Fibroblast of skin of back (primary cell): ENCODE data around the gene LRFN5. TPM values are rescaled to one million over a fixed set of nuclear protein-coding genes. Genes with fewer than 3 reads are reported as not detected.
A peak's percentile ranks its signal among the peaks of the same experiment; 100 is the strongest.
"Not testable (repeated sequence)": the region's sequence is repeated elsewhere in the genome, so short reads cannot be mapped to it uniquely, and the experiment has no call there.

ENCODE experiments used
- DNase-seq: peaks from one replicate; pipeline ENCODE4 v3.0.0-alpha.2; 2013
- polyA plus RNA-seq, 2 experiments: library from polyadenylated mRNA; unstranded; fragments of 120-200 nt; gene quantifications; one replicate each; pipeline ENCODE4 v1.2.1, GENCODE V29; 2013; ENCODE audit not compliant: insufficient read length in 2 of 2

Gene LRFN5
- polyA plus RNA-seq (2013, experiment 1 of 2; ENCODE audit: insufficient read length) = 0.25 TPM
- 0.22 TPM for polyA plus RNA-seq (2013, experiment 2 of 2; ENCODE audit: insufficient read length)

DNA sequence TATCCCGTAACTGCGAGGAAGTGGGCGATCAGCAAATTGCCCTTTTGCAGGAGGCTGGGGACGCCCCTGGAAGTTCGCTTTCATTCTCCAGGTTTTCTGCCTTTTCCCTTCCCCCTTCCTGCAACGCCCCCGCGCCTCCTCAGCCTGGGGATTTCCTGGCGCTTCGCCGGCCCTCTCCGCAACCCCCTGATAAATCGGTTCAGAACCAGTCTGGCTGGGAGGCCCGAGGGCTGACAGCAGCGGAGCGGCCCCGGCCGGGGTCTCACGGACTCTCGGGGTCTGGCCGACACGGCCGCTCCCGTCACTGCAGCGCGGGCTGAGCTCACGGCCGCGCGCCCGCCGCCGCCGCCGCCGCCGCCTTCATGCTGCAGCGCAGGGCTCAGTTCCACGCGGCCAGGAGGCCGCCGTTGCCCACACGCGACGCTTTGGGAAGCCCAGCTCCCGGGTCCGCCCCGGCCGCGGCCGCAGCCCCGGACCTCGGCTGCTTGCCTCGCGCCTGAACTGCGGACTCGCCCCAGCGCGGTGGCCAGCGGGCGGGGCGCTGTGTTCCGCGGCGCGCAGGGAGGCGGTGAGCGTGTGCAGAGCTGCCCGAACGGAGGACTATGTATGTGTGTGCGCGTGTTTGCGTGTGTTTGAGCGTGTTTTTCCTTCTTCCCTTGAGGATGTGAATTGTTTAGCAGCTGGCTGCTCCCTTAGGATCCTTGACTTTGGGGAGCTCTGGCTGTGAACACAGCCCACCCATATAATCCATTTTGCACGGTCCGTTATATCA is at the start of gene LRFN5:
TSS of gene LRFN5 (plus strand) at position 345 of the 772 bp plus-strand sequence.
- peak; percentile 35 for DNase-seq

DNA sequence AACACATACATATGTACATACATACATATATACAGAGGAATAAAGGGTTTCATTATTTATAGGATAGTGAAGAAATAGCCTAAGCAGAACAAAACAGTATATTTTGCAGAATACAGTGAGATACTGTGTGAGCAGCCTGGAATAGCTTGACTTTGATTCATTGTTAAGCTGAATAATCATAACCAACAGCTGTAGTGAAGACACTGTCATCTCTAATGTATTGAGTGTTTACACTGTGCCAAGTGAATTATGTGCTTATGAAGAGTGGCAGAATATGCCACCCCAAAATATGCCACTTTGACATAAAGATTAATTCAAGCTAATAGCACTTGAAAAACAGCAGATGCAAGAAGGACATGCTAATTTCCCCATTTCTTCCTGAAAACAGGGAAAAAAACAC is 48.2 kb upstream of the LRFN5 start:
- no peak for DNase-seq

DNA sequence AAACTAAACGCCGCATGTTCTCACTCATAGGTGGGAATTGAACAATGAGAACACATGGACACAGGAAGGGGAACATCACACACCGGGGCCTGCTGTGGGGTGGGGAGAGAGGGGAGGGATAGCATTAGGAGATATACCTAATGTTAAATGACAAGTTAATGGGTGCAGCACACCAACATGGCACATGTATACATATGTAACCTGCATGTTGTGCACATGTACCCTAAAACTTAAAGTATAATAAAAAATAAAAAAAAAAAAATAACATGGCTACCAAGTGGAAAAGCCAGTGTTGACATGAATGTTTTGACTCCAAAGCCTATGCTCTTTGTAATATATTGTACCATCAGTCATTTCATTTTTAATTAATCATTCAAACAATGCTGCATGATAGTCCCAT is 39.8 kb upstream of the LRFN5 start:
- not testable (repeated sequence) for DNase-seq

GRCh38 chr14:41568979-41569378 is 37.7 kb upstream of the LRFN5 start:
- no peak for DNase-seq

DNA sequence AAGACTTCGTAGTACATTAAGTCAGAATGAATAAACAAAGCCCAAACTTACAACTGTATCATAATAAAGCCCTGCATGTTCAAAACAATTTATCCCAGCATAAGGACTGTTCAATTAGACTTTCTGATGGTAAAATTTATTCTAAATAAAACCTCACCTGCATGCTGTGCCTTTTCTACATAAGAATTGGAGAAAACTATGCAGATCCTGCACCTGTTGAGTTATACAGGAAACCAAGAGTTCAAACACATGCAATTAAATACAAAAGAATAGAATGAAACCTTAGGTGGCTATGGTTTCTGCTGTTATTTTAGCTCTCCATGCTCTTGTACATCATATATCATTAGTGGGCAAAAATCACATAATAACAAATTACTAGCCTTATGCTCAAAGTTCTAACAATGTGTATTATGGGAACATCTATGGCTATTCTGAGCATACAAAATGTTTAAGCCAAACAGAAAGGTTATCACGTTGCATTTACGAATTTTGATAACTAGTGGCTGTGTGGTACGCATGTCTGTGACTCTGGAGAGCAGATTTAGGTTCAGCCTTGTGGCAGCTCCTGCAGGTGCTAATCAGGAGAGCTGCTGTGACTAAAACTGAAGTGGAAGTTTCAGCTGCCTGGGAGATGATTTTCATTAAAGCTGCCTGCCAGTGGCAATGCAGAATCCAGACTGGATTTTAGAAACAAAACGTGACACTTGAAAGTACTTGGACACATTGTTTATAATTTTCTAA is 36.1 kb upstream of the LRFN5 start:
- no peak for DNase-seq

DNA sequence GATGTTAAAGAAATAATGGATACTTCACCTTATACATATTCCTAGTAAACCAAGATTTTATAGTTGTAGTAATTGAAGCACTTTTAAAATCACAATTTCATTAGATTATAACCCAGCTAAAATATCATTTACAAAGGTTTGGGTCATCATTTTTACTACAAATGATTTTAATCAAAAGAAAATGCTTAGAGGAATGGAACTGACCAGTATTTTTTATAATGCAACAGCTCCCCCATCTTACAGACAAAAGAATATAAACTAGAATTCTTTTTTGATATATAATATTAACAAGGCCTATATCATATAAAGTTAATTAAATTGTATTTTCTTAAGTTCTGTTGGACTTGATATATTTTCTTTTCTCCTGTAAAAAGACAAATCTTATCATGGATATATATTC is 20.4 kb upstream of the LRFN5 start:
- no peak for DNase-seq

DNA sequence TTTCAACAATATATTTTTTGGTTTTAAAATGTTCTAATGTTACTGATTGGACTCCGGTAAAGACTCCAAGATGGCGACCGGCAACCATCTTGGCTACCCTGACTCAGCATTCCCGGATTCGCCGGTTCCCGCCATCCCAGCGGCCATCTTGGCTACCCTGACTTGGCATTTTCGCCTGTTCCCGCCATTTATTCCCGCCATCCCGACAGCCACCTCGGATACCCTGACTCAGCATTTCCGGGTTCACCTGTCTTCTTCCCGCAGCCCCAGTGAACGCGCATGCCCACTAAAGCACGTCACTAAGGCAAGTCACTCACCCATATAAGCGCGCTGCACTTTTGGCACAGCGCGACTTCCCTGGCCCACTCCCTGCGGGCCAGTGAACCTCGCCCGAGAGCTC is 9.0 kb upstream of the LRFN5 start:
- DNase-seq = no peak

DNA sequence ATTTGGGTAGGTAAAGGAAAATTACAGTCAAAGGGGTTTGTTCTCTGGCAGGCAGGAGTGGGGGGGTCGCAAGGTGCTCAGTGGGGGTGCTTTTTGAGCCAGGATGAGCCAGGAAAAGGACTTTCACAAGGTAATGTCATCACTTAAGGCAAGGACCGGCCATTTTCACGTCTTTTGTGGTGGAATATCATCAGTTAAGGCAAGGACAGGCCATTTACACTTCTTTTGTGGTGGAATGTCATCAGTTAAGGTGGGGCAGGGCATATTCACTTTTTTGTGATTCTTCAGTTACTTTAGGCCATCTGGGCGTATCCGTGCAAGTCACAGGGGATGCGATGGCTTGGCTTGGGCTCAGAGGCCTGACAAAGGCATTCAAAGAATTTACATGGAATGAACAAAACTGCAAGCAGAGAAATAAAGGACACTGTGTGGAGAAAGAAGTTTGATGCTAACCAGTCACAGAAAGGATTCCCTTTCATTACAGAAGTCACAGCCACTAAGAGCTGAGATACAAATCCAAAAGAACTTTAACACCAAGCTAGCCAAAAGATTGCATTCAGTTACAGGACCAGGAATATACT is 6.8 kb upstream of the LRFN5 start:
- DNase-seq = not testable (repeated sequence)

GRCh38 chr14:41604721-41605531 is 1.8 kb upstream of the LRFN5 start:
- peak; percentile 76 for DNase-seq

DNA sequence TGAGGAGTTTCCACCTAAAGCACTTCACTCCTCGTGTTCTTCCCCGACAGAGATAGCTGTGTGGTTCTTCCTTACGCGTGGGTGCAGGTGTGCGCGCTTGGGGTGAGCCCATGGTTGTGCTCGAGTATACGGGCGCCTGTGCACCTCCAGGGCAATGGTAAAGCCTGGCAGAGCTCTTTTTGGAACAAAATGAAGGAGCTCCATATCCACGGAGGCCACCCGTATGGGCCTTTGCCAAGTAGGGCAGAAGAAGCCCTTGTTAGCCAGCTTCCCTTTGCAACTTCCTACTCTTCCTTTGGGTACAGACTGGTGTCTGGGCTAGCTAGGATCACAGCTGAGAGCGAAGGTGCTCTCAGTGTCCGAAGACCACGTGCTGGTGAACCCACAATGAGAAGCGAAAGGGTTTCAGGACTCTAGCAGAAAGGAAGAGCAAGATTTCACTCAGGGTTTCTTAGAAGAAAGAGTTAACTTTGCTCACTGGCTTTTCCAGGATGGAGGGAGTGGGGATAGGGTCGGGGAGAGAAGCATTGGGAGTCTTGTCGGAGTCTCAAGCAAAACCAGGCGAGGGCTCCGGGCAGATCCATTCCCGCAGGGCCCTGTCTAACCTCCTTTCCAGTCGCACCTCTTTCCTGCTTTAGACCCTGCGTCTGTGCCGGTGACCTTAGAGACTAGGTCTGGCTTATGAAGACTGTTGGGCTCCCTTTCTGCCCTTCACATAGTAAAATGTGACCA is 960 bp upstream of the LRFN5 start:
- DNase-seq = peak; percentile 21

GRCh38 chr14:41606282-41606531 is 469 bp upstream of the LRFN5 start:
- DNase-seq = no peak

DNA sequence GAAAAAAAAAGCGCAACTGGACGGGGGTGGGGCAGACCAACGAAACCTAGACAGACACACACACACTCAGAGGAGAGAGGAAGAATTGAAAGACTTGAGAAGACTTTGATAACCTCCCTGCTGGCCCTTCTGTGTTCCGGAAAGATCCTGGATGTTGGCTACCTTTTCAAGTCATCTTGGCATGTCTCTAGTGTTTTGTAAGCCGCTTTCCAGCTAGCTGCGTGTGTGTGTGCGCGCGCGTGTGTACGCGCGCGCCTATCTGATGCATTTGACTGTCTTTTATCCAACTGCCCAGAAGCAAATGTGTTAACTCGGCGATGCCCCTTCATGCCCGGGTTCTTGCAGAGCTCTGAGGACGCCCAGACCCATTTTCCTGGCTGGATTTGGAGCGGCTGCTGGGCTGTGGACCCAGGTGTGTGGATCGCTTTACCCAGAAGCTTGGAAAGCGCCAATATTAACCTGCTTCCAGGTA is 664 bp downstream of the LRFN5 start:
- DNase-seq = no peak

- no peak for DNase-seq
Measured at GRCh38 chr14:41607966-41608663, 1.4 kb downstream of the LRFN5 start.

- DNase-seq = no peak
Measured at GRCh38 chr14:41608681-41609390, 2.2 kb downstream of the LRFN5 start.

DNA sequence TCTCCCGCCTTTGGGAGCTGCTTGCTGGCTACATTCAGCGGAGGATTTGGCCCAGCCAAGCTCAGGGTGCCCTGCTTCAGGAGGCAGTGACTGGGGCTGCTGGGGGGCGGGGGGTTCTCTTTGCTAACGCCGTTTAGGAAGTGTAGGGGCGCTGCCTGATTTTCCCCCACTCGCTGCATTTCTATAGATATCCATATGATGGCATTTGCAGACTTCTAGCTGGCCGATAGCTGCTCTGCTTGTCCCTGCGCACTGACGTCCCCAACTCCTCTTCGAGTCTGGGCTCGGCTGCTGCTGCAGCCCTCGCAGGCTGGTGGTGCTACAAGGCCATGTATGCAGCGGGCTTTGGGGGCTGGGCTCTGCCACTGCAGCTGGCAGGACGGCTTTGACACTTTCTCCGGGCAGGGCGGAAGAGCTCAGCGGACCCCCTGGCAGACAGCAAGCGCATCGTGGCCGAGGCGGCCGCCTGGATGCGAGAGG is 3.1 kb downstream of the LRFN5 start:
- DNase-seq = peak; percentile 53

GRCh38 chr14:41615011-41615595 is 8.4 kb downstream of the LRFN5 start:
- no peak for DNase-seq

DNA sequence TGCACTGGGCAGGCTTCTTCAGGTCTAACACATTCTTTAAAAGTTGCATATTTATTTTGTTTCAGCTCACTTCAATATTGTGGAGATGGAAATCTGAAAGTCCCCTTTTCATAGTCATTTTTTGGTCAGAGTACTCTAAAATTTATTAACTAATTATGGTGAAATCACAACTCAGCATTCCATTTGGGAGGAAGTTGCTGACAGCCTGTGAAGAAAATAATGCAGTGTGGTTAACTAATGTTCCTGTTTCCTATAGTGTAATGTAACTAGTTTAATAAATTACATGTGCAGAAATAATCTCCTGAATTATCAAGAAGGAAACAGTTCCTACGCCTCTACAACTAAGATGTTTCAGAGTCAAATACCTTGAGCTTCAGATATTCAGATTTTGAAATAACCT is 17.1 kb downstream of the LRFN5 start:
- no peak for DNase-seq

DNA sequence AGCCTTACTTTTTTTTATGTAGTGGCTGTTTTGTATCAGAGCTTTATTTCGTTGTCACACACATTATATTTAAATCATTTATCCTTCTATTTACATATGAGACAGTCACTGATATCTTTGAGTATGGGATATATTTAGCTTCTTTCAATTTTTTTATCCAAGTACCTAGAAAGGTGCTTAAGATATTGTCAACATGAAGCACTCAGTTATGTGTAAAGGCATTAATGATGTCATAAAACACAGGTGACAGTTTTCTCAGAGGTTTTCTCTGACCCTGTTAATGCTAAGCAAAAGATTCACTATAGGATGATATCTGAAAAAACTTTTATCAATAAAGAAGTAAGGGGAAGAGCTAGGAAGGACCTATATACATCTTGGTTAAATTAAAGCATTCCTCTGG is 23.2 kb downstream of the LRFN5 start:
- no peak for DNase-seq

DNA sequence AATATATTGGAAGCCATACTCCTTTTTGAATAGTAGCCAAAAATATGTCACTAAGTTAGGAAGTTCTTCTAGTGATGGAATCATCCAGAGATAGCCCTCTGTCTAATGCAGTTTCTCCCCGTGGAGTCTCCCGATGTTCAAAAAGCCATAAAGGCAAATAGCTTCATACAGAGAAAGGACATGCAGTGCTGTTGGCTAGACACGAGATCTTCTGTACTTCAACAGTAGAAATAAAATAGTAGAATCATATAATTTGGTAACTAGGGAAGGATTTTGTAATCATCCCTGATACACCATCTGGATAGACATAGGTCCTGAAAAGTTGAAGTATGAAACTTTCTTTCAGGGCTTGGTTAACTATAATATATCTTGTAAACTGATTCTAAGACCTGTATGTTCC is 27.6 kb downstream of the LRFN5 start:
- DNase-seq = no peak
